Ascending aorta (tissue), 2 donors: ENCODE results near the gene KCNAB1. TPM values are rescaled to one million over a fixed set of nuclear protein-coding genes. Genes with fewer than 3 reads are reported as not detected.

Experiments used
- DNase-seq, 2 donors: peaks; one replicate each; pipeline ENCODE4 v3.0.0-alpha.2; 2019; ENCODE audit warnings: low spot score in 2 of 2
- H3K27ac ChIP-seq, 2 donors: fragments of 200-600 bp; sonication (generic); one replicate each; pipeline ENCODE4 v1.5.1; 2016 to 2017; ENCODE audit warnings: mild to moderate bottlenecking in 1 of 2
- H3K27me3 ChIP-seq: fragments of 200-600 bp; sonication (generic); one replicate; pipeline ENCODE4 v1.5.1; 2017
- H3K36me3 ChIP-seq, 2 donors: fragments of 200-600 bp; sonication (generic); one replicate each; pipeline ENCODE4 v1.5.1; 2016
- H3K4me1 ChIP-seq, 2 donors: fragments of 200-600 bp; sonication (generic); one replicate each; pipeline ENCODE4 v1.5.1; 2016 to 2017; ENCODE audit warnings: mild to moderate bottlenecking in 1 of 2
- H3K4me3 ChIP-seq, 2 donors: fragments of 200-600 bp; sonication (generic); one replicate each; pipeline ENCODE4 v1.5.1; 2016 to 2017; ENCODE audit warnings: mild to moderate bottlenecking in 1 of 2
- H3K9me3 ChIP-seq, 2 donors: fragments of 200-600 bp; sonication (generic); one replicate each; pipeline ENCODE4 v1.5.1; 2016
- CTCF ChIP-seq, 3 experiments: fragments of 200-600 bp in 2 of 3; fragments of 450-650 bp in 1 of 3; sonication (generic) in 2 of 3; IDR thresholded peaks; one replicate each; pipeline ENCODE4 v1.5.1; 2016 to 2019; ENCODE audit warnings: antibody characterized with exemption in 3 of 3, mild to moderate bottlenecking in 1 of 3, moderate library complexity in 1 of 3
- intact Hi-C: fragments of 100-400 bp; cut with DNase I; formaldehyde crosslinking; loops from one replicate; pipeline ENCODE4 v1.15.1; 2023
- total RNA-seq: library from RNA; depleted of rRNA; stranded (reverse); fragments of >200 nt; gene quantifications from one replicate; pipeline ENCODE4 v1.1.0, GENCODE V29; 2016

KCNAB1 gene
- total RNA-seq, 1 donor from 2014 or later, result 15.1 TPM

GRCh38 chr3:156493887-156494286 lies 373.5 kb downstream of the KCNAB1 start:
- no peak for DNase-seq
- Histone ChIP-seq H3K4me1 (peaks cover 0 to 14% of the 10 kb centered on the region in 2 donors), H3K27ac (no peak overlapping the region), H3K4me3 (no peak overlapping the region), H3K27me3 (no peaks in the 10 kb centered on the region), H3K36me3 (no peaks in the 10 kb centered on the region), H3K9me3 (no peaks in the 10 kb centered on the region)
- TF ChIP-seq CTCF (IDR thresholded peaks at IDR 0.05), result no peak
- intact Hi-C loops, result loop anchor here (10.0 kb wide), 1 partner anchor 189 kb away; no protein-coding TSS in a partner anchor

- intact Hi-C loops, result loop anchor here (10.0 kb wide), 1 partner anchor 191 kb away; no protein-coding TSS in a partner anchor
- Histone ChIP-seq H3K9me3 (no peaks in the 10 kb centered on the region), H3K27me3 (no peaks in the 10 kb centered on the region), H3K4me3 (no peak overlapping the region), H3K36me3 (no peaks in the 10 kb centered on the region), H3K27ac (no peak overlapping the region), H3K4me1 (peaks cover 0 to 12% of the 10 kb centered on the region in 2 donors)
- no peak for TF ChIP-seq CTCF (IDR thresholded peaks at IDR 0.05)
- DNase-seq, result no peak
Measured at GRCh38 chr3:156495816-156496215, 375.4 kb downstream of the KCNAB1 start.

GRCh38 chr3:156497326-156497725 lies 376.9 kb downstream of the KCNAB1 start:
- Histone ChIP-seq H3K4me1 (peaks cover 0 to 5% of the 10 kb centered on the region in 2 donors), H3K27ac (peak overlapping the region in 1 of 2 donors; percentile 34)
- DNase-seq, result no peak

GRCh38 chr3:156498307-156498706 lies 377.9 kb downstream of the KCNAB1 start:
- no peaks in the 10 kb centered on the region for H3K9me3 ChIP-seq
- no peak for TF ChIP-seq CTCF (IDR thresholded peaks at IDR 0.05)
- H3K36me3 ChIP-seq, result no peaks in the 10 kb centered on the region
- intact Hi-C loops, result loop anchor here (10.0 kb wide), 1 partner anchor 194 kb away; no protein-coding TSS in a partner anchor
- H3K4me1 ChIP-seq, result no peaks in the 10 kb centered on the region
- H3K27ac ChIP-seq, result no peak overlapping the region
- DNase-seq, result no peak
- no peak overlapping the region for H3K4me3 ChIP-seq
- H3K27me3 ChIP-seq, result no peaks in the 10 kb centered on the region

More at GRCh38 chr3:156497326-156497725, 376.9 kb downstream of the KCNAB1 start:
- no peaks in the 10 kb centered on the region for H3K36me3 ChIP-seq
- H3K4me3 ChIP-seq, result no peak overlapping the region
- no peak for TF ChIP-seq CTCF (IDR thresholded peaks at IDR 0.05)
- no peaks in the 10 kb centered on the region for H3K27me3 ChIP-seq
- intact Hi-C loops, result loop anchor here (10.0 kb wide), 1 partner anchor 193 kb away; no protein-coding TSS in a partner anchor
- H3K9me3 ChIP-seq, result no peaks in the 10 kb centered on the region

GRCh38 chr3:156507285-156507684 lies 386.9 kb downstream of the KCNAB1 start:
- Histone ChIP-seq H3K4me1 (no peaks in the 10 kb centered on the region), H3K27me3 (no peaks in the 10 kb centered on the region), H3K4me3 (no peak overlapping the region), H3K9me3 (no peaks in the 10 kb centered on the region), H3K27ac (no peak overlapping the region), H3K36me3 (no peaks in the 10 kb centered on the region)
- intact Hi-C loops, result no loop called here
- no peak for TF ChIP-seq CTCF (IDR thresholded peaks at IDR 0.05)
- DNase-seq, result no peak
